ENCODE data around the gene PGP.

DNA sequence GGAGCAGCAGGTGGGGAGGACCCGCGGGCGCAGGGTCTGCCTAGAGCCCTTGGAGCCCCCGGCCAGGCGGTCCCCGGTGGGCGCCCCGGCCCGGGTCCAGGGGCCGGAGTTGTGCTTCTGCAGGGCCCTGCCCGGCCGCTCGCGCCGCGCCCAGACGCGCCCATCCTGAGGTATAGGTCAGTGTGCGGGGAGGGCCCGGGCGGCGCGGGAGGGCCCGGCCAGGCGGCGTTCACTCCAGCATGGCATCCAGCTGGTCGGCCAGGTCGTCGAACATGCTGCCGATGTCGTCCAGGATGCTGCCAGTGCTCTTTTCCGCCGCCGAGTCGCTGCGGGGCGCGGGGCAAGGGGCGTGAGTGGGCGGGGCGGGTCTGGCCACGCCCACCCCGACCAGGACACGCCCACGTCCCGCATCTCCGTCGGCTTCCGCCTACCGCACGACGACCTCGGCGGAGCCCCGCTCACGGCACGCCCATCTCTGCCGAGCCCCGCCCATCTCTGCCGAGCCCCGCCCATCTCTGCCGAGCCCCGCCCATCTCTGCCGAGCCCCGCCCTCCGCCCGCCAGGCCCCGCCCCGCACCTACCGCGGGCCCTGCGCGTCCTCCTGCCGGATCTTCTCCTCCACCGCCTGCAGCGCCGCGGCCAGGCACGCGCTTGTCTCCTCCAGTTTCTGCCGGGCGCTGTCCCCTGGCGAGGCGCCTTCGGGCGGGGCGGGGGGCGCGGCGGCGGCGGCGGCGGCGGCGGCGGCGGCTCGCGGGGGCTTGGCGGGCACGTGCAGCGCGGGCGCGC is 36.1 kb downstream of the PGP start:
- TF ChIP-seq, protein P1, sequence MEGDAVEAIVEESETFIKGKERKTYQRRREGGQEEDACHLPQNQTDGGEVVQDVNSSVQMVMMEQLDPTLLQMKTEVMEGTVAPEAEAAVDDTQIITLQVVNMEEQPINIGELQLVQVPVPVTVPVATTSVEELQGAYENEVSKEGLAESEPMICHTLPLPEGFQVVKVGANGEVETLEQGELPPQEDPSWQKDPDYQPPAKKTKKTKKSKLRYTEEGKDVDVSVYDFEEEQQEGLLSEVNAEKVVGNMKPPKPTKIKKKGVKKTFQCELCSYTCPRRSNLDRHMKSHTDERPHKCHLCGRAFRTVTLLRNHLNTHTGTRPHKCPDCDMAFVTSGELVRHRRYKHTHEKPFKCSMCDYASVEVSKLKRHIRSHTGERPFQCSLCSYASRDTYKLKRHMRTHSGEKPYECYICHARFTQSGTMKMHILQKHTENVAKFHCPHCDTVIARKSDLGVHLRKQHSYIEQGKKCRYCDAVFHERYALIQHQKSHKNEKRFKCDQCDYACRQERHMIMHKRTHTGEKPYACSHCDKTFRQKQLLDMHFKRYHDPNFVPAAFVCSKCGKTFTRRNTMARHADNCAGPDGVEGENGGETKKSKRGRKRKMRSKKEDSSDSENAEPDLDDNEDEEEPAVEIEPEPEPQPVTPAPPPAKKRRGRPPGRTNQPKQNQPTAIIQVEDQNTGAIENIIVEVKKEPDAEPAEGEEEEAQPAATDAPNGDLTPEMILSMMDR (optimal IDR thresholded peaks at IDR 0.05 in 1 of 3, IDR thresholded peaks at IDR 0.05 in 1 of 3, conservative IDR thresholded peaks at IDR 0.05 in 1 of 3; ENCODE audit: extremely low read depth in 1 of 3, insufficient read depth in 2 of 3, low read length in 3 of 3), result peak in 1 of 3 experiments; percentile 13
- TF ChIP-seq EZH2 (IDR thresholded peaks at IDR 0.05; ENCODE audit: low read length), result no peak
